ENCODE results near the gene REPIN1.

GRCh38 chr7:150417239-150417638 is 48.6 kb downstream of the REPIN1 start:
- no peak for TF ChIP-seq CTCF (IDR thresholded peaks at IDR 0.05)
- TF ChIP-seq POLR2A (IDR thresholded peaks at IDR 0.05), result no peak
